ENCODE measurements around the gene SLC37A2. TPM values are rescaled to one million over a fixed set of nuclear protein-coding genes. Genes with fewer than 3 reads are reported as not detected.

SLC37A2 gene
- total and polyA plus RNA-seq, 12 donors, result 15.3 to 389 (median 173) TPM

DNA sequence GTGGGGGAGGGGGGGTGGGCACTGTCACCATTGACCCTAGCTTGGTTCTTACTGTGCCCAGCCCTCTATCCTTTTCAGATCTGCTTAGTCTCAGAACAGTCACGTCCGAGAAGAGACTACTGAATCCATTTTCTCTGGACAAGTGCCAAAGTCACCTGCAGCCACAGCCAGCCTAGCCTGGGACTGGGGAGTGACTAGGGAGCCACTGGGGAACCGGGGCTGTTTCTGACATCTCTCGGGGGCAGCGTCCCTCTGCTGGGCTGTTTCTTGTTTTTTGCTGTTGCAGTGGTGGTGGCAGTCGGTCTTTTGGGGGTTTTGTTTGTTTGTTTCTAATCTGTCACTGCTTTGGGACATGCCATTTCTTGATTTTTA lies 8.7 kb downstream of the SLC37A2 start:
- no peaks in the 10 kb centered on the region for H3K27me3 ChIP-seq
- H3K27ac ChIP-seq, result peak overlapping the region; percentile 78 to 97 (median 95)
- H3K4me1 ChIP-seq (replicated peaks in 1 of 2), result peaks cover 41 to 96% of the 10 kb centered on the region in 2 donors
- DNase-seq, result peak in 4 of 7 donors; percentile 13 to 55 (median 24)
- H3K9me3 ChIP-seq (replicated peaks in 1 of 3), result no peaks in the 10 kb centered on the region
- no peak overlapping the region for H3K4me3 ChIP-seq
- peaks cover 0 to 3% of the 10 kb centered on the region in 2 donors for H3K36me3 ChIP-seq (replicated peaks in 1 of 2)
- 68 to 76% (median 70%) methylated on average over 2 to 6 of the region's 6 CpGs for WGBS, 4 donors
- TF ChIP-seq POLR2A (IDR thresholded peaks at IDR 0.05), result no peak
- TF ChIP-seq, protein P1, sequence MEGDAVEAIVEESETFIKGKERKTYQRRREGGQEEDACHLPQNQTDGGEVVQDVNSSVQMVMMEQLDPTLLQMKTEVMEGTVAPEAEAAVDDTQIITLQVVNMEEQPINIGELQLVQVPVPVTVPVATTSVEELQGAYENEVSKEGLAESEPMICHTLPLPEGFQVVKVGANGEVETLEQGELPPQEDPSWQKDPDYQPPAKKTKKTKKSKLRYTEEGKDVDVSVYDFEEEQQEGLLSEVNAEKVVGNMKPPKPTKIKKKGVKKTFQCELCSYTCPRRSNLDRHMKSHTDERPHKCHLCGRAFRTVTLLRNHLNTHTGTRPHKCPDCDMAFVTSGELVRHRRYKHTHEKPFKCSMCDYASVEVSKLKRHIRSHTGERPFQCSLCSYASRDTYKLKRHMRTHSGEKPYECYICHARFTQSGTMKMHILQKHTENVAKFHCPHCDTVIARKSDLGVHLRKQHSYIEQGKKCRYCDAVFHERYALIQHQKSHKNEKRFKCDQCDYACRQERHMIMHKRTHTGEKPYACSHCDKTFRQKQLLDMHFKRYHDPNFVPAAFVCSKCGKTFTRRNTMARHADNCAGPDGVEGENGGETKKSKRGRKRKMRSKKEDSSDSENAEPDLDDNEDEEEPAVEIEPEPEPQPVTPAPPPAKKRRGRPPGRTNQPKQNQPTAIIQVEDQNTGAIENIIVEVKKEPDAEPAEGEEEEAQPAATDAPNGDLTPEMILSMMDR (IDR thresholded peaks at IDR 0.05), result no peak
- intact Hi-C loops (cut with DNase I), result no loop called here

DNA sequence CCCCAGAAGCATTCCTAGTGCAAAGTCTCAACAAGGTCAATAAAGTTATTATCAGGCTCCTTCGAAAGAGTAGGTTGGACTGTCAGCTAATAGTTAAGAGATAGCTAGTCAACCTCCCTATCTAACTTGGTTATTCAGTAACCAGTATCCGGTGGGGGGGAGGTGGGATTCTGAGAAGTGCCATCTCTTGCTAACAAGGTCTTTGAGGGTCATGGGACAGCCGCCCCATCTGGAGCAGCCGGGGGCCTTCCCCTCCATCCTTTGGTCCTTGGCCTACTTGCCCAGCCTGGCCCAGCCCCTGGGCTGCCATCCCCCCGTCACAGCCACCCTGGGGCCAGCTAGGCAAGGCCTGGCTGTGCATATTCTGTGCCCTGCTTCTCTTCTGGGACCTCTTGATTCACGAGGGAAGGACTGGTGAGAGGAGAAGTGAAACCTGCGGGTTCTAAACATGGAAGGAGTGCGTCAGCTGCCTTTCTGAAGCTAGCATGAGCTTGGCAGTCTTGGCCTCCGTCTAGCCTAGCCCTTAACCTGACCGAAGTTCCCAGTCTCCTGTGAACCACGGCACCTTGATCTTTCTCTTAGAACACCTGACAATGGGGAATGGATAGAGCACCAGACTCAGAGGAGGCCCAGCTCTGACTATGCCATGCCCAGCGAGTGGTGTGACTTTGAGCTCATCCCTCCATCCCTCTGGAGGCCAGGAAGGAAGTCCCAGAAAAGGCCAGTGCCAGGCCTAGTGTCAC lies 9.3 kb downstream of the SLC37A2 start:
- peak overlapping the region; percentile 78 to 97 (median 95) for H3K27ac ChIP-seq
- peaks cover 0 to 8% of the 10 kb centered on the region in 2 donors for H3K36me3 ChIP-seq (replicated peaks in 1 of 2)
- TF ChIP-seq, protein P1 (IDR thresholded peaks at IDR 0.05), result no peak
- TF ChIP-seq POLR2A (IDR thresholded peaks at IDR 0.05), result no peak
- H3K4me3 ChIP-seq, result no peak overlapping the region
- no peaks in the 10 kb centered on the region for H3K9me3 ChIP-seq (replicated peaks in 1 of 3)
- intact Hi-C loops (cut with DNase I), result no loop called here
- peak in 5 of 7 donors; percentile 45 to 66 (median 52) for DNase-seq
- WGBS, 4 donors, result 64 to 72% (median 69%) methylated on average over 4 to 12 of the region's 12 CpGs
- peaks cover 41 to 93% of the 10 kb centered on the region in 2 donors for H3K4me1 ChIP-seq (replicated peaks in 1 of 2)
- no peaks in the 10 kb centered on the region for H3K27me3 ChIP-seq

DNA sequence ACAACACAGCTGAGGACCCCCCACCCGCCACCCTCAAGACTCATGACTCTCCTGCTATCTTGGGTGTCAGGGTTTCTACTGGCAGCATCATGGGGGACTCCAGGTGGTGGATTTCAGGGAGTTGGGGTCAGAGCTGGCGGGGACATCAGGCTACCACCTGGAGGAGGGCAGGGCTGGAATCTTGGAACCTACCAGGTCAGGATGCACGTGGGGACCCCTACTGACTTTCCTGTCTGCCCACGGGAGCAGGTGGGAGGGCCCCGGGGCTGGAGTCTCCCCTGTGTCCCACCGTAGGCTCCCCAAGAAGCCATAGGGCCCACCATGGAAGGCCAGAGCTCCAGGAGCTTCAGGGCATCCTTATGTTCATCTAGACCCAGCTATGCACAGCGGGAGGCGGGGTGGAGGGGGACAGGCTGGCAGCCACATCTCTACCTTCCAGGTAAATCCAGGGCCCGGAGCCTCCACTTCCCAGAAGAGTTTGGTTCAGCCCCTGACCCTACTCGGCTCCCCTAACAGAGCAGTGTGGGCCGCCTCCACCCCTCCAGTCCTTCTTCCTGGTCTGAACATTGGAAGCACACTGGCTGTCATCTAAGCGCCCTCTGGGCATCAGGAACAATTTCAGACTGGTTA lies 10.0 kb downstream of the SLC37A2 start:
- peak overlapping the region in 3 of 5 donors; percentile 89 to 96 (median 95) for H3K27ac ChIP-seq
- no peak overlapping the region for H3K4me3 ChIP-seq
- H3K36me3 ChIP-seq (replicated peaks in 1 of 2), result peaks cover 0 to 14% of the 10 kb centered on the region in 2 donors
- WGBS, 4 donors, result 85 to 95% (median 93%) methylated on average over 4 to 12 of the region's 12 CpGs
- TF ChIP-seq POLR2A (IDR thresholded peaks at IDR 0.05), result no peak
- TF ChIP-seq, protein P1 (IDR thresholded peaks at IDR 0.05), result no peak
- intact Hi-C loops (cut with DNase I), result no loop called here
- peak in 3 of 7 donors; percentile 15 to 48 (median 20) for DNase-seq
- peaks cover 41 to 86% of the 10 kb centered on the region in 2 donors for H3K4me1 ChIP-seq (replicated peaks in 1 of 2)
- no peaks in the 10 kb centered on the region for H3K27me3 ChIP-seq
- H3K9me3 ChIP-seq (replicated peaks in 1 of 3), result no peaks in the 10 kb centered on the region

DNA sequence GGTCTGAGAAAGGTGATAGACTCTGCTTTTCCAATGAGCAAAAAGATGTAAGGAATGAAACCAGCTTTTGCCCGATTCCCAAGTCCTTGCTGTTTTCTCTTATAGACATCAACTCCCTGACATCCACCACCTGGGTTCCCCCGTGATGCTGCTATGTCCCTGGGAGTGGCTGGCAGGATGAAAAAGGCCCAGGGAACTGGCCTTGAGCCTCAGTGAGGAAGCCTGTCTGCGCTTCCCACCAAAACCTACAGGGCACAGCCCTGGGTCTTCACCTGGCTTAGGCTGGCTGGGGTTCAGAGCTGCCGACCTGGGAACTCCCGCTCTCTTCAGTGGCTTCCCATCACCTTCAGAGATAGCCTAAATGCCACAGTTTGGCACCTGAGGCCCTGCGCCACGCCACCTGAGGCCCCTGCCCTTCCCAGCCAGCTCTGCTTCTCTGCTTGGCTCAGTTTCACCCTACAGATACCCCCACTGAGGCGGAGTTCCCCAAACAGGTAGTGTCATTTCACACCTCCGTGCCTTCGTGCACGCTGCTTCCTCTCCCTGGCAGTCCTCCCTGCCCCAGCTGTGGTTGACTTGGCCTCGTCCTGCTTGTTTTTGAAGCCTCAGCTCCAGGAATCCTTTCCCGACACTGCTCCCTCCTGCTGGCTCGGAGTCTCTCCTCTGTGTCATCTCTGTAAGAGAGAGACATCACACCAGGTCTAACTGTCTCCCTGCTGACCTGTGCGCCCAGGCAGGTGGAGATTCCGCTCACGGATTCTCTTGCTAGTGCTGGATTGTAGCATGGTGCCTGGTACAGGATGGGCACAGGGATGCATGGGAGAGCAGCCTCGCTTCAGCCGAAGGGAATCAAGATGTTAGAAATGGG lies 10.7 kb downstream of the SLC37A2 start:
- no peaks in the 10 kb centered on the region for H3K27me3 ChIP-seq
- WGBS, 4 donors, result 87 to 92% (median 90%) methylated on average over 16 to 19 of the region's 19 CpGs
- peak in 1 of 7 donors; percentile 17 for DNase-seq
- no peak overlapping the region for H3K4me3 ChIP-seq
- TF ChIP-seq POLR2A (IDR thresholded peaks at IDR 0.05), result no peak
- TF ChIP-seq, protein P1 (IDR thresholded peaks at IDR 0.05), result no peak
- peaks cover 35 to 80% of the 10 kb centered on the region in 2 donors for H3K4me1 ChIP-seq (replicated peaks in 1 of 2)
- intact Hi-C loops (cut with DNase I), result no loop called here
- peak overlapping the region in 4 of 5 donors; percentile 39 to 96 (median 92) for H3K27ac ChIP-seq
- H3K9me3 ChIP-seq (replicated peaks in 1 of 3), result no peaks in the 10 kb centered on the region
- H3K36me3 ChIP-seq (replicated peaks in 1 of 2), result peaks cover 0 to 19% of the 10 kb centered on the region in 2 donors
